Stimulated activated CD8-positive, alpha-beta memory T cell treated with anti-CD3 and anti-CD28 coated beads, Interleukin-4, amount 100 ng/mL, for 48 hours (primary cell): ENCODE results near the gene PLEKHG5.

Source experiments
- DNase-seq: peaks from one replicate; pipeline ENCODE4 v3.0.0-alpha.2; 2020

The PLEKHG5 gene

GRCh38 chr1:6509919-6510291, 18.4 kb upstream of the PLEKHG5 start:
- no peak for DNase-seq

GRCh38 chr1:6509220-6509918, 17.9 kb upstream of the PLEKHG5 start:
- DNase-seq: no peak

- DNase-seq: no peak
Observed at GRCh38 chr1:6508816-6509189, 17.3 kb upstream of the PLEKHG5 start.

GRCh38 chr1:6508154-6508815, 16.8 kb upstream of the PLEKHG5 start:
- DNase-seq: no peak

GRCh38 chr1:6507461-6507911, 16.0 kb upstream of the PLEKHG5 start:
- DNase-seq: no peak

GRCh38 chr1:6507037-6507428, 15.6 kb upstream of the PLEKHG5 start:
- DNase-seq: no peak

- DNase-seq: no peak
Observed at GRCh38 chr1:6506210-6507036, 15.0 kb upstream of the PLEKHG5 start.

- DNase-seq: no peak
Observed at GRCh38 chr1:6505367-6506209, 14.1 kb upstream of the PLEKHG5 start.

- DNase-seq: no peak
Observed at GRCh38 chr1:6504887-6505286, 13.4 kb upstream of the PLEKHG5 start.

GRCh38 chr1:6503884-6504602, 12.6 kb upstream of the PLEKHG5 start:
- no peak for DNase-seq

GRCh38 chr1:6502000-6502891, 10.8 kb upstream of the PLEKHG5 start:
- DNase-seq: no peak

GRCh38 chr1:6501279-6501813, 9.9 kb upstream of the PLEKHG5 start:
- no peak for DNase-seq

- no peak for DNase-seq
Observed at GRCh38 chr1:6500544-6501278, 9.2 kb upstream of the PLEKHG5 start.

- no peak for DNase-seq
Observed at GRCh38 chr1:6499296-6499695, 7.8 kb upstream of the PLEKHG5 start.

GRCh38 chr1:6498576-6499111, 7.2 kb upstream of the PLEKHG5 start:
- DNase-seq: no peak

- DNase-seq: no peak
Observed at GRCh38 chr1:6497867-6498575, 6.6 kb upstream of the PLEKHG5 start.

- DNase-seq: peak; percentile 58
Observed at GRCh38 chr1:6497215-6497866, 5.9 kb upstream of the PLEKHG5 start.

GRCh38 chr1:6496890-6497214, 5.4 kb upstream of the PLEKHG5 start:
- no peak for DNase-seq

- DNase-seq: no peak
Observed at GRCh38 chr1:6496365-6496721, 4.9 kb upstream of the PLEKHG5 start.
